Gastrocnemius medialis (tissue), 4 donors: ENCODE results near the gene RORB.

Source experiments
- POLR2A ChIP-seq, 2 donors: fragments of 450-650 bp; IDR thresholded peaks; one replicate each; pipeline ENCODE4 v1.6.1; 2017; ENCODE audit warnings: antibody characterized with exemption in 2 of 2, mild to moderate bottlenecking in 2 of 2, moderate library complexity in 2 of 2
- TF ChIP-seq, protein P1 (sequence below), 5 experiments: fragments of 450-650 bp in 3 of 5; fragments of 200-600 bp in 2 of 5; sonication (generic) in 2 of 5; IDR thresholded peaks in 4 of 5; conservative IDR thresholded peaks in 1 of 5; 1 replicate in 4 of 5; 2 replicates in 1 of 5; pipeline ENCODE4 v1.5.1; 2016 to 2019; ENCODE audit warnings: antibody characterized with exemption in 5 of 5, mild to moderate bottlenecking in 3 of 5, moderate library complexity in 3 of 5

DNA sequence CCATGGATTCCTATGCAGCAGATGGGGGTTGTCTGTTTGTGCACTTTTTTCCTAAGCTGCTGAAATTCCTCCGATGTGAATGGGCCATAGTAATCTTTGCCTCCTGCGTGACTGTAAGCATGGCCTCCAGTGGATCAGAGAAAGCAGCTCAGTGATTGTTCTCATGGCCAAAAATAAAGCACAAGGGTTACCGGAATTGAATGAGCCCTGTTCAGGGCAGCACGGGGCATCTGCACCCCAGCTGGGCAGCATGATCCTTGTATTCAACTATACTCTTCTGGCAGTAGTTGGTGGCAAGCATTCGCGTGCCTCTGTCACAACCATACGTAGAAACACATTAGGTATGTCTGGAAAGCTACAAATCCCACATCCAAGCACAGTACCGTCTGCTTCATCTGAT is 193.9 kb downstream of the RORB start:
- TF ChIP-seq, protein P1, sequence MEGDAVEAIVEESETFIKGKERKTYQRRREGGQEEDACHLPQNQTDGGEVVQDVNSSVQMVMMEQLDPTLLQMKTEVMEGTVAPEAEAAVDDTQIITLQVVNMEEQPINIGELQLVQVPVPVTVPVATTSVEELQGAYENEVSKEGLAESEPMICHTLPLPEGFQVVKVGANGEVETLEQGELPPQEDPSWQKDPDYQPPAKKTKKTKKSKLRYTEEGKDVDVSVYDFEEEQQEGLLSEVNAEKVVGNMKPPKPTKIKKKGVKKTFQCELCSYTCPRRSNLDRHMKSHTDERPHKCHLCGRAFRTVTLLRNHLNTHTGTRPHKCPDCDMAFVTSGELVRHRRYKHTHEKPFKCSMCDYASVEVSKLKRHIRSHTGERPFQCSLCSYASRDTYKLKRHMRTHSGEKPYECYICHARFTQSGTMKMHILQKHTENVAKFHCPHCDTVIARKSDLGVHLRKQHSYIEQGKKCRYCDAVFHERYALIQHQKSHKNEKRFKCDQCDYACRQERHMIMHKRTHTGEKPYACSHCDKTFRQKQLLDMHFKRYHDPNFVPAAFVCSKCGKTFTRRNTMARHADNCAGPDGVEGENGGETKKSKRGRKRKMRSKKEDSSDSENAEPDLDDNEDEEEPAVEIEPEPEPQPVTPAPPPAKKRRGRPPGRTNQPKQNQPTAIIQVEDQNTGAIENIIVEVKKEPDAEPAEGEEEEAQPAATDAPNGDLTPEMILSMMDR (IDR thresholded peaks at IDR 0.05 in 4 of 5, conservative IDR thresholded peaks at IDR 0.05 in 1 of 5), result no peak
- no peak for TF ChIP-seq POLR2A (IDR thresholded peaks at IDR 0.05)
